GM18511 (cell line): Measurements from ENCODE around the gene SRI.
"Not testable (repeated sequence)": the region's sequence is repeated elsewhere in the genome, so short reads cannot be mapped to it uniquely, and the experiment has no call there.

Experiments used
- ATAC-seq: cut with Tn5 transposase; IDR thresholded peaks from one replicate; pipeline ENCODE4 v1.9.1; 2021; ENCODE audit warnings: mild to moderate bottlenecking, moderate library complexity; ENCODE audit not compliant: unreplicated experiment

Gene SRI, protein sequence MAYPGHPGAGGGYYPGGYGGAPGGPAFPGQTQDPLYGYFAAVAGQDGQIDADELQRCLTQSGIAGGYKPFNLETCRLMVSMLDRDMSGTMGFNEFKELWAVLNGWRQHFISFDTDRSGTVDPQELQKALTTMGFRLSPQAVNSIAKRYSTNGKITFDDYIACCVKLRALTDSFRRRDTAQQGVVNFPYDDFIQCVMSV

DNA sequence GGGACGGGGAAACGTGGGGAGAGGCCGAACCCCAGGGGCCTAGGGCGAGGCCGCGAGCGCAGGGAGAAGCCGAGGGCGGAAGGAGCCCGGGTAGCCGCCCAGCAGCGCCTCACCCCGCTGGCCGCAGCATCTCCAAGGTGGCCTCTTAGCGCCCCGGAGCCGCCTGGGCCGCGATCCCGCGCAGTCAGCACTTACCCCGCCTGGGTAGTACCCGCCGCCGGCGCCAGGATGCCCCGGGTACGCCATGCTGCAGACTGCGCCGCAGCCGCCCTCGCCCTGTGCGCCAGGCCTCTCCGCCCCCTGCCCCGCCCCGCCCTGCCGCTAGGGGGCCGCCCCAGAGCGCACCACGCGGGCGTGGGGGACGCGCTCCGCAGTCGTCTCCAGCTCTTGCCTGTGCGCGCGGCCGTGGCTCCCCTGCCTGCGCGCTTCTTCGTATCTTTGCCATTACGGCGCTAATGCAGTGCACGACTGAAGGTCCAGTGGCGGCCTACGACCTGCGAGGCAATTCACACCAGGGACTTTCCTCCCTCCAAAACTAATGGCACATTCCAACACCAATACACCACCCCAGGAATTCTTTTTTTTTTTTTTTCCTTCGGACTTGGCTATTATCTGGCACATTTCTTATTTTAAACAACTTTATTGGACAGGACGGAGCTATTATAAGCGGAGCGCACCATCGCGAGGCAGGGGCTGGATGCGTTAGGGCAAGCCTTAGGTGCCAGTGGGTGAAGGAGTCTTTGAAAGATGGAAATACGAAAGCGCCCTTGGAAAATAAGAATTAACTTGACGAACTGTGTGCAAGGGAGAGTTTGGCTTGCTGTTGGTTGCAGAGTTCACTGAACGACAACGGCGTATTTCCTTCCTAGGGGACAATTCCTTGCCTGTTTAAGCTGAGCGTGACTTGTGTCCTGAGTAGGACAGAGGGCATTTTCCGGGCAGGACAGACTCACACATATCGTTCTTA lies at the start of gene SRI:
Gene SRI (minus strand): TSS at position 258 of the 967 bp plus-strand sequence. CDS start 12 bp downstream, at position 246.
- ATAC-seq = peak; percentile 61

DNA sequence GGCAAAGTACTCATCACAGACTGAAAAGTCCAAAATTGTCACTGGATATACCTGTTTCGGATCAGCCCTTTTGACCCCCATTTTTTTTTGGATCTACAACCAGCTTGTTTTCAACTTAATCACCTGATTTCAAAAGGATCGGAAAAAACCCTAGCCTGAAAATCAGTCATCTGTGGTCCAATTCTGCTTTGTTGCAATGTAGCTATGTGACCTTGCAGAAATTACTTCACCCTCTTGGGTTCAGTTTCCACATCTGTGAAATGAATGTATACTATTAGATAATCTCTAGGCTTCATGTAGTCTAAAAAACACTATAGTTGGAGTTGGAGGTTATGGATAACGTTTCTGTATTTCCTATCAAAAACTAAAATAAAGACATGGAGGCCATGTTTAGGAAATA lies 49.7 kb upstream of the SRI start:
- ATAC-seq = no peak

DNA sequence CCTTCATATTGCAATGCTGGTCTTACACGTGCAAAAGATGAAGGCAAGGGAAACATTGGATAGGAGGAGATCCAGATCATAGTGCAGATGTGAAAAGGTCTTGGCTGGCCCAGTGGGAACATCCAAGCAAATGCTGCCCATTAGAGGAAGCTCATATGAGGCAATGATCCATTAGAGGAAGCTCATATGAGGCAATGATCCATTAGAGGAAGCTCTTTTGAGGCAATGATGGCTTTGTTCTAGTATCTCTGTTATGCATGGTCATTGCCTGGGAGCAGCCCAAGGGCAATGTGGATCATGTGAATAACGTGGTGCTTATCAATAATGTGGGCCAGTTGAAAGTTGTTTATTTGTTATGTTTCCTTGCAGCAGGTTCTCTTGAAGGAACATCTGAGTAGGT lies 49.0 kb upstream of the SRI start:
- no peak for ATAC-seq

DNA sequence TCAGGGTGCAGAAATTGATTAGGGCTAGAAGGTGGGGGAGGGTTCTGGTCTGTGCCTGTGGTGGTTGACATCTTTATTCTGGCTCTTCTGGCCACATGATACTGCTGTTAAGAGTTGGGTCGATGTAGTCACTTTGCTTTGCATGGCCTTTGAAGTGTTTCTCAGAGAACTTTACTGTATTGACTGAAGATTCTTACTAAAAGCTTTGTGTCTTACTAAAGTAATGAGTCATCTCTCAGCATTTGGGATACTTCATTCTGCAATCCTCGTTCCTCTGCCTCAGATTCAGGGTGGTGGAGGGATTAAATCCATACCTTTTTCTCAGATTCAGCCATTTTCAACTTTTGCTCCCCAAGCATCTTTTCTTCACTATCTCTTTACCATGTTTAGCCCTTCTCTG lies 48.2 kb upstream of the SRI start:
- no peak for ATAC-seq

DNA sequence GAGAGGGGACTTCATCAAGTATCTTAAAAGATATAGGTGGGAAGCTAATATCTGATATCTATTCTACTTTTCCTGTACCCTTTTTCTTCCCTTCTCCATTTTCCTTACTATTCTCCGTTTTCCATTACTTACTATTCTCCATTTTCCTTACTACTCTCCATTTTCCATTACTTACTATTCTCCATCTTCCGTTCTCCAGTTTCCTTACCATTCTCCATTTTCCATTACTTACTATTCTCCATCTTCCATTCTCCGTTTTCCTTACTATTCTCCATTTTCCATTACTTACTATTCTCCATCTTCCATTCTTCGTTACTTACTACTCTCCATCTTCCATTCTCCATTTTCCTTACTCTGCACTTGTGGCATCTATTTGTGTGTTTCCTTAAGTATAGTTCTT lies 47.6 kb upstream of the SRI start:
- no peak for ATAC-seq

DNA sequence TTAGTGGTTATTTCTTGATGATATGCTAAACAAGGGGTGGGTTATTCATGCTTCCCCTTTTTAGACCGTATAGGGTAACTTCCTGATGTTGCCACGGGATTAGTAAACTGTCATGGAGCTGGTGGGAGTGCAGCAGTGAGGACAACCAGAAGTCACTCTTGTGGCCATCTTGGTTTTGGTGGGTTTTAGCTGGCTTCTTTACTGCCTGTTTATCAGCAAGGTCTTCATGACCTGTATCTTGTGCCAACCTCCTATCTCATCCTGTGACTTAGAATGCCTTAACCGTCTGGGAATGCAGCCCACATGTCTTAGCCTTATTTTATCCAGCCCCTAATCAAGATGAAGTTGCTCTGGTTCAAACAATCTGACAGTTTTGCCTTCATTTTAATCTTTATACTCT lies 45.1 kb upstream of the SRI start:
- not testable (repeated sequence) for ATAC-seq

DNA sequence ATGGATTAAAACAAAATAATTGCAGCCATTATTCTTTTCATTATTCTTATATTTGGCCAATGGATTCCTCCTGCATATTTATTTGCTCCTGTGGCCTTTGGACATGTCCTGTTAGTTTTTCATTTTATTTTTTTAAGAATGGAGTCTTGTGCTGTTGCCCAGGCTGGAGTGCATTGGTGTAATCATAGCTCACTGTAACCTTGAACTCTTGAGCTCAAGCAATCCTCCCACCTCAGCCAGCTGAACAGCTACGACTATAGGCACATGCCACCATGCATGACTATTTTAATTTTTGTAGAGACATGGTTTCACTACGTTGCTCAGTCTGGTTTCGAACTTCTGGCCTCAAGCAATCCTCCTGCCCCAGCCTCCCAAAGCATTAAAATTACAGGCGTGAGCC lies 42.7 kb upstream of the SRI start:
- ATAC-seq = no peak

DNA sequence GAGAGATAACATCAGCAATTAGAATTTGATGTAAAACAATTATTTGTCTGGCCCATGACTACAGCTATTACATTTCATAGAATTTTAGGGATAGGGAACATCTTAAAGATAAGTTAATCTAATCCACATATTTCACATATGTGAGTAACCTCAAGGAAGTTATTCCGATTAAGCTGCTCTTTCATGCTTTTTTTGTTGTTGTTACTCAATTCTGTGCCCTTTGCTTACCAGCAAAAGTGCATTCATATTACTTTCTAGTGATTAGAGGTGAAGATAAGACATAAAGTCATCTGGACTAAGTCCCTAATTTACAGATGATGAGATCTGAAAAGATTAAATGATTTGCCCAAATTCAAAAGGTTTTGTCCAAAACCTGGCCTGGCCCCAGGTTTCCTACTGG lies 40.9 kb upstream of the SRI start:
- no peak for ATAC-seq

DNA sequence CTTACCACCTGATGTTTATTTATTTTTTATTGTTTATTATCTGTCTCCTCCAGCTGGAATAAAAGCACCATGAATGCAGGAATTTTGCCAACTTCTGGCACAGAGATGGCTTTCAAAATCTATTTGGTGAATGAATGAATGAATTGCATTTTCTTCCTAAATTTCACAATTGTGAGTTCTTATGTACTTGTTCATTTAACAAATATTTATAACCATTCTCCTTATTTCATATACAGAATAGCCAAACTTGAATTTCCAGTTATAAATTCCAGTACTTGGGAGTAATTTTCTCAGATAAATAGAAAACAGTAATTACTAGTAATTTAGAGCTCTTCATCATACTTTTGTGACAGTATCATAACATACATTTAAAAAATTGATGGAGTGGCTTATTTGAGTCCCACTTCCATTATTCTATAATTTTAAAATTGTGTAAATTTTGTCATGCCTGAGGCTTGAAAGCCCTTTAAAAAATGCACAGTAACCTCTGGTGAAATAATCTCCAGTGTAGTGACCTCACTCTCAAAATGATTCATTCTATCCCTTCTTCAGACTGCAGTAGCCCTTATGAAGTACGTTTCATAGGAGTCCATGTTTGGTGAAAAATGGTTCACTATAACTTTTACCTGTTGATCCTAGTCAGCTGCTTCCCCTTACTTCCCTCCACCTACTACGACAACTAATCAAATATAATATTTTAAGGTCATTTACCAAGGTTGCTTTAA lies 40.0 kb upstream of the SRI start:
- ATAC-seq = no peak

DNA sequence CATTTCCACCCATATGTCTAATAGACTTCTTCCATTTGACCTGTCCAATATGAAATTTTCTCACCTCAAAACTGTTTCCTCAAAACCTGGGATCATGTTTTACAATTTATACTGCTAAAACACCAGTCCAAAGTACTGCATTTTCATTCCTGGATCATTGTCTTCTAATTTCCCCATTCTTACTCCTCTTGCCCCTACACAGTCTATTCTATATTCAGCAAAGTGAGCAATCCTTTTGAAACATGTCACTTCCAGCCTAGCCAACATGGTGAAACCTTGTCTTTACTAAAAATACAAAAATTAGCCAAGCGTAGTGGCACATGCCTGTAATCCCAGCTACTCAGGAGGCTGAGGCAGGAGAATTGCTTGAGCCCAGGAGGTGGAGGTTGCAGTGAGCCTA lies 38.5 kb upstream of the SRI start:
- not testable (repeated sequence) for ATAC-seq

DNA sequence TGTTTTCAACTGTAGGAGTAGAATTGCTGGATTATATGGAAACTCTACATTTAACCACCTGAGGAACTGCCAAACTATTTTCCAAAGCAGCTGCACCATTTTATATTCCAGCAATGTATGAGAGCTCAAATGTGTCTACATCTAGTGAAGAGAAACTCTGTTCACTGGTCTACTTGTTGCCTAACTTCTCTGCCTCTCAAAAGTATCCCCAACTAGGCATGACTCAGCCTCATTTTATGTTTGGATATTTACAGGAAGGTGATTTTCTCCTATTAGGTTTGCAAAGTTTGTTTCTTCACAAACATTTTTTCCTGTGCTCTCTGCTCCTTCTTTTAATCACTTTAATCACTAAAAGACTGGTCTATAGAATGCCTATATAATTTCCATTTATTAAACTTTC lies 37.1 kb upstream of the SRI start:
- no peak for ATAC-seq

DNA sequence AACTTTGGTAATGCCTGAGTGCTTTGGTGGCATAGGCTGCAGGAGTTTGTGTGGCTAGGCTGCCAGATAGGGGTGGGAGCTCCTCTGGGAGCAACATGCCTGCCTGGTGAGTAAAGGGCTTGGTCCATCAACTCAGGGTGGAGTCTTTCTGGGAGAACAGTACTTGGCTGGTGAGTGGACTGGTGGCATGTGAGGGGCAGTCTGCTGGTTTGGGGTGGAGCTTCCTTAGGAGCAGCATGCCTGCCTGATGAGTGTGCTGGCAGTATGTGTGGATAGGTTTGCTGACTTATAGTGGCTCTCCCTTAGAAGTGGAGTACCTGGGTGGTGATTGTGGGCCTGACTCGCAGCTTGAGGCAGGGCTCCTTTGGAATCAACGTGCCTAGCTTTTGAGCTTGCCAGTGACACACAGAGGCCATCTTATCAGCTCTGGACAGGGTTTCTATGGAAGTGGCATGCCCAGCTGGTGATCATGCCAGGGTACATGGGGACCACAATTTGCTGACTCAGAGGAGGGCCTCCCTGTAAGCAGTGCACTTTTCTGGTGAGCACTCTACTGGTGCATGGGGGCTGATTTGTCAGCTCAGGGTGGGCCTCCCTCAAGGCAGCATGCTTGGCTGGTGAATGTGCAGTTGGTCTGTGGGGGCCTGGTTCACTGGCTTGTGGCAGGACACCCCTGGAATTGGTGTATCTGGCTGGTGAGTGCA lies 35.0 kb upstream of the SRI start:
- no peak for ATAC-seq

DNA sequence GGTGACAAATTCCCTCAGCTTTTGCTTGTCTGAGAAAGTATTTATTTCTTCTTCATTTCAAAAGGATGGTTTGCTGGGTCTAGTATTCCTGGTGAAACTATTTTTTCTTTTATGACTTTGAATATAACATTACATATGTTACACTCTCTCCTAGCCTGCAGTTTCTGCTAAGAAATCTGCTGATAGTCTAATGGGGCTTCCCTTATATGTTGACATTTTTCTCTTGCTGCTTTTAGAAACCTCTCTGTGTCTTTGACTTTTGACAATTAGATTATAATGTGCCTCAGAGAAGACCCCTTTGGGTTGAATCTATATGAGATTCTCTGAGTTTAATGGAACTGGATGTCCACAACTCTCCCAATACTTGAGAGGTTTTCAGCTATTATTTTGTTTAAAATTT lies 33.8 kb upstream of the SRI start:
- no peak for ATAC-seq

DNA sequence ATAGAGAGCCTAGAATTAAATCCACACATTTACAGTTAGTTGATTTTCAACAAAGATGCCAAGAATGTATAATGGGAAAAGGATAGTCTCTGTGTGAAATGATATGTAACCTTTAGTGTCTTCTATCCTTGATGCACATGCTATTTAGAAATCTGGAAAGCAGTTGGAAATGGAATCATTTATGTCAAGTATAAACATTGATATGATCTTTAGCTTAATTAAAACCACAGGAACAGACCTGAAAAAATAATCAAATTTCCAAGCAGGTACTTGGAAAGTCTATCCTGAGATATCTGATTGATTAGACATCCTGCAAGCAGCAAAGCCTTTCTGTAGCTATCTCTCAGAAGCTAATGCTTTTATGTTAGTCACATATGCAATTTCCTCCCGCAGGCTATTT lies 24.4 kb upstream of the SRI start:
- ATAC-seq = no peak

DNA sequence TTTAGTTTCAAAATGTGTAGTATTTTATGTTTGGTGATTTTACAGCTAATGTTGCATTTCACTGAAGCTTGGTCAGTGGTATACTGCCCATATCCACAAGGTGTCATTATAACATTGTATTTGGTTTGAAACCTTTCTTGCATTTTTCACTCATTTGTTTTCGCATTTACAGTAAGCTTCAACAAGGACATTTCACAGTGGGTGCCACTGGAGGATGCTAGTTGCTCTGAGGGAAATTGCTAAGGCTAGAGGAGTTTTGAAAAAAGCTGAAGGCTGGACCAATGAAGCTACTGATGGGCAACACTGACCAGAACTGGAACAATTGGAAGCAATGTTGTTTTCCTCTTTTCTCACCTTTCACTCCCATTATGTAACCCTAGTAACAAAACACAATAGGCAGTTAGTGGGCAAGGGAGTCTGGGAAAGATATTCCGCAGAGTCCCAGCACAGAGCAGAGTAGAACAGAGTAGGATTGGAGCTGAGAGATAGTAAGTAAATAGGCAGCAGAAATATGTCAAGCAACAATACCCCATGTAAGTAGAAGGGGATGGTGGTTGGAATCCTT lies 23.6 kb upstream of the SRI start:
- ATAC-seq = peak; percentile 88

DNA sequence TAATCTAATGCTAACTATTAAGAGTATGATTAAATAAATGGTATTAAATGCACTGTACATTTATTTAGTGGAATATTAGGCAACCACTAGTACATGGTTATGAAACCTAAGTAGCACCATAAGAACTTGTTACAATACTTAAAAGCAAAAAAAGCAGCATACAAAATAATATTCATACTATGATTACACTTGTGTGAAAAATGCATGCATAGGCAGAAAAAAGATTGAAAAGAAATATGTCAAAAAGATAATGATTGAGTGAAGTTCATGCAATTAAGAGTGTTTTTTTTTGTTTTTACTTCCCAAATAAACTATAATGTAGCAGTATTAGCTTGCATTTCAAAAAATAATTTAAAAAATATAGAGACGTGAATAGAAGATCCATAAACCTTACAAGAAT lies 20.0 kb upstream of the SRI start:
- no peak for ATAC-seq

DNA sequence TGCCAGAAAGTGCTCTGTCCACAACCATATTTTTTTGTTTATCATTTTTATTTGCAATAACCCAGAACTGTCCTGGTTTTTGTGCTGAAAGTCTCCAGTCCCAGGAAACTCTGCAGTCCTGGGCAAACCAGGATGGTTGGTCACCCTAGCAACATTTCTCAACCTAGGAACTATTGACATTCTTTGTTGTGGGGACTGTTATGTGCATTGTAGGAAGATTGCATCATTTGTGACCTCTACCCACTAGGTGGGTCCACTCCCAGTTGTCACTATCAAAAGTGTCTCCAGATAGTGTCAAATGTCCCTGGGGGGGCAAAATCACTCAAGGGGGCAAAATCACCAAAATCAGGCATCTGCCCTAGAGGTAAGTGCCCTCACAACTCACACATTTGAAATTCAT lies 14.0 kb upstream of the SRI start:
- no peak for ATAC-seq

DNA sequence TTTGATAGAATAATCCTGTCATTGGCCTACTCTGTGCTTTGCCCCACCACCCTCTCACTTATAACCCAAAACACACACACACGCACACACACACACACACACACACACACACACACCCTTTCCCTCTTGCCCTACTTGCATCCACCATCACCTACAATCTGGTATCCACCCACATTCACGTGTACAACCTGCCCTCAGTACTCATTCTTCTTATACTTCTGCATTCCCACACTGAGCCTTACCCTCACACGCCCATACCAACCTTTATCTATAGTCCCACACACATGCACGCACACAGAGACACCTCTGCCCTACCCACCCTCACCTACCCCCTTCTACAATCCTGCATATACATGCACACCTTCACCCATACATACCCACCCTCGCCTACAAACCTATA lies 10.8 kb upstream of the SRI start:
- no peak for ATAC-seq

DNA sequence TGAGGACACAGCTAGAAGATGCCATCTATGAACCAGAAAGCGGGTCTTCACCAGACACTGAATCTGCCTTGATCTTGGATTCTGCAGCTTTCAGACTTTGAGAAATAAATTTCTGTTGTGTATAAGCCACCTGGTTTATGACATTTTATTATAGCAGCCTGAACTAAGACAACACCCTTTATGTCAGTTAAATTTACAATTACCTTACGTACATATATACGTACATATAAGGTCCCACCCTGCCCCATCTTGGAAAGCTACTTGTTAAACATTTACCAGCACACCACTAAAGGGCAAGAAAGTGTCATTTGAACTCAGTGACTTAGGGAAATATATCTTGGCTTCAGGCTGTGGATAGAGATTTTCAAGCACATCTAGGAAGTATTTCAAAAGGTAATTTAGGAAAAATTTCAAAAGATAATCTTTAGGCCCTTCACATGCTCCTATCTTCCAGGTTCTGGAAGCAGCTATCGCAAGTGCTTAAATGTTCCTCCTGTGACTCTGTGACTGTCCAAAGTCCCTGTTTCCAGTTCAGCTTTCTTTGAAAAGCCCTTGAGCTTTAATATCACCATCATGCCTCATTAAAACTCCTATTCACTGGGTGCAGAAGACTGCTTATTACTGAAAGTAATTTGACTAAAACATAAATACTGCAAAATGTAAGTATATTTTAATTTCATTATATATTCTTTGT lies 9.6 kb upstream of the SRI start:
- ATAC-seq = no peak

DNA sequence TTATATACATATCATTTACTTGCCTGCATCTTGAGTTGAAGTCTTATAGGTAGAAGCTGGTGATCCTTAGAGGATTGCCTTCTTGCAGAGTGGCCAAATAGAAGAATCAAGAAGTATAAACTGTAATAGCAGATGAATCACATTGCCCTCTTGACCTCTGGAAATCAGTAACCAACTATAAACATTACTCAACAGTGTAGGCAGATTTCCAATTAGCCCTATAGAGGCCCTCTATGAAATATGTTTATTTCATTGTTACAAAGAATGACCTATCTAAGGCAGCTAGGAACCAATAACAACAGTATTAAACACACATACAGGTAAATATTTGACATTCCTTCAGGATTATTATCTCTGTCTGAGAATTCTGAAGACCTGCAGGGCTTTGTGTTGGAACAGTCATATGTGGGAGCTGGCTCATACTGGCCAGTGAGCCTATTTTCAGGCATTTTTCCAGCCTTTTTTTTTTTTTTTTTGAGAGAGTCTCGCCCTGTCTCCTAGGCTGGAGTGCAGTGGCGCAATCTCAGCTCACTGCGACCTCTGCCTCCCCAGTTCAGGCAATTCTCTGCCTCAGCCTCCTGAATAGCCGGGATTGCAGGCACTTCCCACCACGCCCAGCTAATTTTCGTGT lies 7.2 kb upstream of the SRI start:
- ATAC-seq = peak; percentile 56
